ENCODE results near the gene SCIMP. TPM values are rescaled to one million over a fixed set of nuclear protein-coding genes. Genes with fewer than 3 reads are reported as not detected.

Gene SCIMP
- polyA plus RNA-seq, 1 donor from 2014 or later = not detected

GRCh38 chr17:5201011-5201410, 33.6 kb downstream of the SCIMP start:
- no peak overlapping the region for H3K4me2 ChIP-seq (ENCODE audit: low read length)
- no peaks in the 10 kb centered on the region for H4K20me1 ChIP-seq (ENCODE audit: insufficient read depth)
- H3K36me3 ChIP-seq (ENCODE audit: insufficient read depth, low read length) = no peaks in the 10 kb centered on the region
- no peaks in the 10 kb centered on the region for H3K79me2 ChIP-seq (replicated peaks; ENCODE audit: insufficient read depth, low read length)
- TF ChIP-seq CTCF (IDR thresholded peaks at IDR 0.05; ENCODE audit: poor library complexity, severe bottlenecking) = no peak
- no peak overlapping the region for H3K9ac ChIP-seq (ENCODE audit: low read length)
- no peaks in the 10 kb centered on the region for H3F3A ChIP-seq (ENCODE audit: insufficient read depth, low read length, poor library complexity, severe bottlenecking)
- no peak overlapping the region for H3K4me3 ChIP-seq (ENCODE audit: low read length)
- no peaks in the 10 kb centered on the region for H3K9me2 ChIP-seq (ENCODE audit: insufficient read depth, low read length)
- H3K27me3 ChIP-seq (ENCODE audit: insufficient read depth, low read depth, low read length) = no peaks in the 10 kb centered on the region
- no peak overlapping the region for H2AFZ ChIP-seq (ENCODE audit: low read depth, low read length)
- no peak overlapping the region for H3K27ac ChIP-seq (ENCODE audit: low read length)
- H3K9me3 ChIP-seq (ENCODE audit: low read length) = no peaks in the 10 kb centered on the region

GRCh38 chr17:5200360-5200759, 34.3 kb downstream of the SCIMP start:
- Histone ChIP-seq H3K4me3 (ENCODE audit: low read length) (no peak overlapping the region), H4K20me1 (ENCODE audit: insufficient read depth) (no peaks in the 10 kb centered on the region), H2AFZ (ENCODE audit: low read depth, low read length) (no peak overlapping the region), H3K4me2 (ENCODE audit: low read length) (no peak overlapping the region), H3K9me2 (ENCODE audit: insufficient read depth, low read length) (no peaks in the 10 kb centered on the region), H3F3A (ENCODE audit: insufficient read depth, low read length, poor library complexity, severe bottlenecking) (no peaks in the 10 kb centered on the region), H3K36me3 (ENCODE audit: insufficient read depth, low read length) (no peaks in the 10 kb centered on the region), H3K27me3 (ENCODE audit: insufficient read depth, low read depth, low read length) (no peaks in the 10 kb centered on the region), H3K27ac (ENCODE audit: low read length) (no peak overlapping the region), H3K79me2 (replicated peaks; ENCODE audit: insufficient read depth, low read length) (no peaks in the 10 kb centered on the region), H3K9me3 (ENCODE audit: low read length) (no peaks in the 10 kb centered on the region), H3K9ac (ENCODE audit: low read length) (no peak overlapping the region)
- TF ChIP-seq MXI1 (conservative IDR thresholded peaks at IDR 0.05; ENCODE audit: poor library complexity, severe bottlenecking) = no peak

- no peaks in the 10 kb centered on the region for H3K9me3 ChIP-seq (ENCODE audit: low read length)
Observed at GRCh38 chr17:5198472-5198871, 36.2 kb downstream of the SCIMP start.

More at GRCh38 chr17:5198472-5198871, 36.2 kb downstream of the SCIMP start:
- Histone ChIP-seq H3K79me2 (replicated peaks; ENCODE audit: insufficient read depth, low read length) (no peaks in the 10 kb centered on the region), H3K36me3 (ENCODE audit: insufficient read depth, low read length) (no peaks in the 10 kb centered on the region), H3K9ac (ENCODE audit: low read length) (no peak overlapping the region), H3K27me3 (ENCODE audit: insufficient read depth, low read depth, low read length) (no peaks in the 10 kb centered on the region), H3F3A (ENCODE audit: insufficient read depth, low read length, poor library complexity, severe bottlenecking) (no peaks in the 10 kb centered on the region), H3K9me2 (ENCODE audit: insufficient read depth, low read length) (no peaks in the 10 kb centered on the region), H3K4me3 (ENCODE audit: low read length) (no peak overlapping the region), H3K27ac (ENCODE audit: low read length) (no peak overlapping the region), H2AFZ (ENCODE audit: low read depth, low read length) (no peak overlapping the region), H3K4me2 (ENCODE audit: low read length) (no peak overlapping the region), H4K20me1 (ENCODE audit: insufficient read depth) (no peaks in the 10 kb centered on the region)
- TF ChIP-seq SMC3 (conservative IDR thresholded peaks at IDR 0.05; ENCODE audit: poor library complexity) (no peak), EZH2 (IDR thresholded peaks at IDR 0.05; ENCODE audit: borderline replicate concordance, insufficient read depth, low read length, poor library complexity, severe bottlenecking) (no peak), EP300 (conservative IDR thresholded peaks at IDR 0.05; ENCODE audit: poor library complexity, severe bottlenecking) (no peak), REST (IDR thresholded peaks at IDR 0.05; ENCODE audit: borderline replicate concordance) (no peak), CTCF (IDR thresholded peaks at IDR 0.05; ENCODE audit: poor library complexity, severe bottlenecking) (no peak), RAD21 (conservative IDR thresholded peaks at IDR 0.05) (no peak), MXI1 (conservative IDR thresholded peaks at IDR 0.05; ENCODE audit: poor library complexity, severe bottlenecking) (no peak), TAF1 (IDR thresholded peaks at IDR 0.05; ENCODE audit: low read depth) (no peak), POLR2AphosphoS5 (IDR thresholded peaks at IDR 0.05) (no peak)

Measured in neural cell (in vitro differentiated cells).